ENCODE data around the gene ALDH3B1.
"Not testable (repeated sequence)": the region's sequence is repeated elsewhere in the genome, so short reads cannot be mapped to it uniquely, and the experiment has no call there.

DNA sequence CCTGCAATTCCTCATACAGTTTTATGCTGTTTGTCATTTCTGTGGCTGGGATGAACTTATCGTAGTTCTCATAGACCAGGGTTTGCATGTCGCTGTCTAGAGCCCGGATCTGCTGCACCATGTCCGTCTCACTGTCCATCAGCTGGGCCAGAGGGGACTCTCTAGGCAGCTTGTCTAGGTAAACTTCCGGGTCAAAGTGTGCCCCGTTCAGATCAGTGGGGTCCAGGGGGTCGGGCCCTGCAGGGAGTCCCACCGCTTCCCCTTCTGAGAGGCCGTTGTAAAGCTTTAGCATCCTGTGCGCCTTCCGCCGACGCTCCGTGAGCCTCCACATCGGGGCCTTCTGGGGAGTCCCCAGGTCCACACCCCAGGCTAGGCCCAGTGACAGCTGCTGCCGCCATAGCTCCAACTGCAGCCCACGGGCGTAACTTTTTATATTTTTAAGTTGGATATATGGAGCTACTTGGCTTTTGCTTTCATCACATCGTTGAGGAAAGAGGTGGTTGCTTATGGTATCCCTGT, 44.2 kb upstream of the ALDH3B1 start:
- TF ChIP-seq, protein P1, sequence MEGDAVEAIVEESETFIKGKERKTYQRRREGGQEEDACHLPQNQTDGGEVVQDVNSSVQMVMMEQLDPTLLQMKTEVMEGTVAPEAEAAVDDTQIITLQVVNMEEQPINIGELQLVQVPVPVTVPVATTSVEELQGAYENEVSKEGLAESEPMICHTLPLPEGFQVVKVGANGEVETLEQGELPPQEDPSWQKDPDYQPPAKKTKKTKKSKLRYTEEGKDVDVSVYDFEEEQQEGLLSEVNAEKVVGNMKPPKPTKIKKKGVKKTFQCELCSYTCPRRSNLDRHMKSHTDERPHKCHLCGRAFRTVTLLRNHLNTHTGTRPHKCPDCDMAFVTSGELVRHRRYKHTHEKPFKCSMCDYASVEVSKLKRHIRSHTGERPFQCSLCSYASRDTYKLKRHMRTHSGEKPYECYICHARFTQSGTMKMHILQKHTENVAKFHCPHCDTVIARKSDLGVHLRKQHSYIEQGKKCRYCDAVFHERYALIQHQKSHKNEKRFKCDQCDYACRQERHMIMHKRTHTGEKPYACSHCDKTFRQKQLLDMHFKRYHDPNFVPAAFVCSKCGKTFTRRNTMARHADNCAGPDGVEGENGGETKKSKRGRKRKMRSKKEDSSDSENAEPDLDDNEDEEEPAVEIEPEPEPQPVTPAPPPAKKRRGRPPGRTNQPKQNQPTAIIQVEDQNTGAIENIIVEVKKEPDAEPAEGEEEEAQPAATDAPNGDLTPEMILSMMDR (IDR thresholded peaks at IDR 0.05; ENCODE audit: low read depth, low read length), result not testable (repeated sequence)
- TF ChIP-seq POLR2A (IDR thresholded peaks at IDR 0.05; ENCODE audit: extremely low read depth, insufficient read length), result not testable (repeated sequence)
